Measurements from ENCODE around the gene LITAFD.

DNA sequence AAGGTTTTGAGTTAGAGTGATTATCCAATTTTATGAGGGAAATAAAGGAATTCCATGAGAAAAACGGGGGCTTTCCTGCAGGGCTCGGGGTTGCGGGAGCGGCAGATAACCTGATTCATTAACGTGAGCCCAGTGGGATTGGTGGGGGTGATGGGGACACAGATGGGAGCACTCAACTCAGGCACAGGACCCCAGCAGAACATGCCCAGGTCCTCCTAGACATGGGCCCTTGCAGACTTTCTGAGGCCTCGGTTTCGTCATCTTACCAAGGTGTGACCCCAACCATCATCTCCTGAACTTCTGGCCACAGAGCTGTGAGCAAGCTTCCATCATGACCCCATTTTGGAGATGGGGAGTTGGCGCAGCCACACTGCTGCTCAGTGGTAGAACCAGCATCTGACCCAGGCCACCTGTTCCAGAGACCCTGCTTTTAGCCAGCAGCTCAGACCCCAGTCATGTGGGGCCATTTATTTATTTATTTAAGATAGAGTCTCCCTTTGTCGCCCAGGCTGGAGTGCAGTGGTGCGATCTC is 35.7 kb upstream of the LITAFD start:
- TF ChIP-seq, protein P1, sequence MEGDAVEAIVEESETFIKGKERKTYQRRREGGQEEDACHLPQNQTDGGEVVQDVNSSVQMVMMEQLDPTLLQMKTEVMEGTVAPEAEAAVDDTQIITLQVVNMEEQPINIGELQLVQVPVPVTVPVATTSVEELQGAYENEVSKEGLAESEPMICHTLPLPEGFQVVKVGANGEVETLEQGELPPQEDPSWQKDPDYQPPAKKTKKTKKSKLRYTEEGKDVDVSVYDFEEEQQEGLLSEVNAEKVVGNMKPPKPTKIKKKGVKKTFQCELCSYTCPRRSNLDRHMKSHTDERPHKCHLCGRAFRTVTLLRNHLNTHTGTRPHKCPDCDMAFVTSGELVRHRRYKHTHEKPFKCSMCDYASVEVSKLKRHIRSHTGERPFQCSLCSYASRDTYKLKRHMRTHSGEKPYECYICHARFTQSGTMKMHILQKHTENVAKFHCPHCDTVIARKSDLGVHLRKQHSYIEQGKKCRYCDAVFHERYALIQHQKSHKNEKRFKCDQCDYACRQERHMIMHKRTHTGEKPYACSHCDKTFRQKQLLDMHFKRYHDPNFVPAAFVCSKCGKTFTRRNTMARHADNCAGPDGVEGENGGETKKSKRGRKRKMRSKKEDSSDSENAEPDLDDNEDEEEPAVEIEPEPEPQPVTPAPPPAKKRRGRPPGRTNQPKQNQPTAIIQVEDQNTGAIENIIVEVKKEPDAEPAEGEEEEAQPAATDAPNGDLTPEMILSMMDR (IDR thresholded peaks at IDR 0.05): no peak
- no peak for TF ChIP-seq POLR2A (IDR thresholded peaks at IDR 0.05)

Measured in testis (tissue), 2 donors.